B cell (primary cell): ENCODE results near the gene PTX4. TPM values are rescaled to one million over a fixed set of nuclear protein-coding genes. Genes with fewer than 3 reads are reported as not detected.
A peak's percentile ranks its signal among the peaks of the same experiment; 100 is the strongest.

ENCODE experiments used
- ATAC-seq: fragments of 200-7000 bp; cut with Tn5 transposase; one replicate; pipeline ENCODE4 v1.10.0; 2021; ENCODE audit warnings: low read depth, mild to moderate bottlenecking, moderate number of reproducible peaks, moderate library complexity
- CTCF ChIA-PET: fragments of 350-600 bp; sonication (Branson Sonifier 250); formaldehyde crosslinking; loops from one replicate; lab custom pipeline; 2021; ENCODE audit warnings: antibody characterized with exemption, inconsistent platforms; lab: Charles Lee
- POLR2A ChIA-PET: fragments of 350-600 bp; sonication (Branson Sonifier 250); formaldehyde crosslinking; loops from one replicate; lab custom pipeline; 2021; ENCODE audit warnings: antibody characterized with exemption; lab: Charles Lee
- DNase-seq: peaks from one replicate; pipeline ENCODE4 v3.0.0; 2013
- H2AFZ ChIP-seq: 2 replicates; pipeline ENCODE4 v1.6.1; 2012; ENCODE audit warnings: mild to moderate bottlenecking, low read depth, low read length; ENCODE audit not compliant: insufficient read depth, poor library complexity, severe bottlenecking
- H3K27ac ChIP-seq, 2 donors: 1 replicate in 1 of 2; 2 replicates in 1 of 2; pipeline ENCODE4 v1.5.1; 2012 to 2013; ENCODE audit warnings: low read length in 2 of 2, mild to moderate bottlenecking in 2 of 2, moderate library complexity in 1 of 2
- H3K27me3 ChIP-seq, 4 experiments: fragments of 200-600 bp in 1 of 4; sonication (generic) in 1 of 4; replicated peaks in 1 of 4; 1 replicate in 2 of 4; 2 replicates in 2 of 4; pipeline versions ENCODE4 v1.6.1 to v1.7.0; 2013 to 2016; ENCODE audit warnings: low read length in 3 of 4, mild to moderate bottlenecking in 2 of 4, mixed read lengths in 1 of 4, moderate library complexity in 1 of 4; ENCODE audit not compliant: insufficient read depth in 4 of 4, control insufficient read depth in 3 of 4; ENCODE audit errors: control extremely low read depth in 1 of 4
- H3K36me3 ChIP-seq, 2 experiments: replicated peaks in 1 of 2; 1 replicate in 1 of 2; 2 replicates in 1 of 2; pipeline versions ENCODE4 v1.6.1 to v1.7.1; 2013; ENCODE audit warnings: low read length in 1 of 2; ENCODE audit not compliant: insufficient read depth in 2 of 2, control insufficient read depth in 1 of 2; ENCODE audit errors: control extremely low read depth in 1 of 2, extremely low read depth in 1 of 2
- H3K4me1 ChIP-seq, 2 donors: fragments of 200-600 bp in 1 of 2; sonication (generic) in 1 of 2; 1 replicate in 1 of 2; 2 replicates in 1 of 2; pipeline versions ENCODE4 v1.5.1 to v1.6.1; 2013 to 2017; ENCODE audit warnings: low read length in 2 of 2; ENCODE audit not compliant: control insufficient read depth in 2 of 2, insufficient read depth in 2 of 2
- H3K4me2 ChIP-seq: replicated peaks from 2 replicates; pipeline ENCODE3; 2012; ENCODE audit warnings: mild to moderate bottlenecking, low read depth, low read length; ENCODE audit not compliant: poor library complexity, severe bottlenecking
- H3K4me3 ChIP-seq, 5 experiments: fragments of 200-600 bp in 1 of 5; sonication (generic) in 1 of 5; 1 replicate in 3 of 5; 2 replicates in 2 of 5; pipeline versions ENCODE4 v1.5.1 to v1.7.0; 2011 to 2016; ENCODE audit warnings: low read length in 4 of 5, mild to moderate bottlenecking in 4 of 5, low read depth in 2 of 5, control low read depth in 1 of 5, moderate library complexity in 1 of 5; ENCODE audit not compliant: insufficient read depth in 1 of 5; ENCODE audit errors: control extremely low read depth in 1 of 5, extremely low read depth in 1 of 5
- H3K79me2 ChIP-seq: fragments of 200-600 bp; sonication (generic); one replicate; pipeline ENCODE4 v1.6.0; 2016; ENCODE audit warnings: low read length; ENCODE audit not compliant: control insufficient read depth, insufficient read depth
- H3K9ac ChIP-seq: fragments of 200-600 bp; sonication (generic); 2 replicates; pipeline ENCODE4 v1.6.1; 2017; ENCODE audit warnings: mild to moderate bottlenecking, low read length, moderate library complexity
- H3K9me3 ChIP-seq, 3 donors: one replicate each; pipeline versions ENCODE4 v1.6.1 to v1.7.1; 2013; ENCODE audit warnings: low read length in 2 of 3; ENCODE audit not compliant: control insufficient read depth in 2 of 3, insufficient read depth in 1 of 3; ENCODE audit errors: control extremely low read depth in 1 of 3
- H4K20me1 ChIP-seq: 2 replicates; pipeline ENCODE4 v1.6.0; 2012; ENCODE audit warnings: mild to moderate bottlenecking, low read length; ENCODE audit not compliant: insufficient read depth, control insufficient read depth, poor library complexity, severe bottlenecking
- H3K27ac Mint-ChIP-seq: one replicate; pipeline ENCODE4 v1.8.0; 2021; ENCODE audit warnings: mixed read lengths
- H3K27me3 Mint-ChIP-seq: one replicate; pipeline ENCODE4 v1.8.0; 2021; ENCODE audit warnings: mixed read lengths
- H3K4me1 Mint-ChIP-seq: one replicate; pipeline ENCODE4 v1.8.0; 2021; ENCODE audit warnings: mixed read lengths
- H3K4me3 Mint-ChIP-seq: one replicate; pipeline ENCODE4 v1.8.0; 2021; ENCODE audit warnings: mixed read lengths
- H3K9me3 Mint-ChIP-seq: one replicate; pipeline ENCODE4 v1.8.0; 2022; ENCODE audit warnings: mixed read lengths; ENCODE audit not compliant: insufficient read depth
- EZH2 ChIP-seq: IDR thresholded peaks from 2 replicates; pipeline ENCODE4 v1.6.1; 2012; ENCODE audit warnings: borderline replicate concordance, low read depth, mild to moderate bottlenecking, moderate library complexity, low read length; ENCODE audit not compliant: insufficient read depth, poor library complexity, severe bottlenecking
- WGBS: methylation state at CpG from one replicate; pipeline ENCODE4 v1.1.5; 2013; ENCODE audit warnings: missing lambda C conversion rate; ENCODE audit not compliant: insufficient coverage; 5-methylcytosine and 5-hydroxymethylcytosine counted together
- intact Hi-C: fragments of 100-400 bp; cut with micrococcal nuclease; formaldehyde crosslinking; loops from one replicate; pipeline ENCODE4 v1.10.0; 2022
- polyA plus RNA-seq: library from polyadenylated mRNA; depleted of rRNA; stranded (reverse); fragments of >200 nt; gene quantifications from 2 replicates; pipeline ENCODE4 v1.2.3, GENCODE V29; 2012
- total RNA-seq, 2 donors: library from RNA; stranded (reverse); fragments of 120-200 nt in 1 of 2; gene quantifications; 1 replicate in 1 of 2; 2 replicates in 1 of 2; pipeline versions ENCODE4 v1.2.3 to v1.2.4, GENCODE V29; 2013 to 2022
- TF ChIP-seq, protein P1 (sequence below): fragments of 200-600 bp; IDR thresholded peaks from one replicate; pipeline ENCODE4 v1.8.0; 2022; ENCODE audit warnings: antibody characterized with exemption, mild to moderate bottlenecking

PTX4 gene
- total and polyA plus RNA-seq, 2 donors (not counting 1 experiment from before 2014, with no cell fraction given): 0.33 TPM; not detected in 1

GRCh38 chr16:1446296-1447080 is 42.3 kb downstream of the PTX4 start:
- Histone ChIP-seq H3K4me1 (peaks cover 24% of the 10 kb centered on the region in 2 donors), H3K27ac (peak overlapping the region; percentile 67 to 100), H3K27me3 (no peaks in the 10 kb centered on the region), H3K4me2 (peak overlapping the region; percentile 74), H2AFZ (no peak overlapping the region), H3K4me3 (no peak overlapping the region), H4K20me1 (peaks cover 5% of the 10 kb centered on the region), H3K9ac (peak overlapping the region; percentile 62), H3K9me3 (no peaks in the 10 kb centered on the region), H3K79me2 (peaks cover 7% of the 10 kb centered on the region), H3K36me3 (peaks cover 0 to 51% of the 10 kb centered on the region in 2 experiments)
- DNase-seq: no peak
- Mint-ChIP-seq H3K9me3 (no peaks in the 10 kb centered on the region), H3K4me1 (peaks cover 4% of the 10 kb centered on the region), H3K4me3 (no peak overlapping the region), H3K27ac (peak overlapping the region; percentile 68), H3K27me3 (no peaks in the 10 kb centered on the region)
- TF ChIP-seq, protein P1, sequence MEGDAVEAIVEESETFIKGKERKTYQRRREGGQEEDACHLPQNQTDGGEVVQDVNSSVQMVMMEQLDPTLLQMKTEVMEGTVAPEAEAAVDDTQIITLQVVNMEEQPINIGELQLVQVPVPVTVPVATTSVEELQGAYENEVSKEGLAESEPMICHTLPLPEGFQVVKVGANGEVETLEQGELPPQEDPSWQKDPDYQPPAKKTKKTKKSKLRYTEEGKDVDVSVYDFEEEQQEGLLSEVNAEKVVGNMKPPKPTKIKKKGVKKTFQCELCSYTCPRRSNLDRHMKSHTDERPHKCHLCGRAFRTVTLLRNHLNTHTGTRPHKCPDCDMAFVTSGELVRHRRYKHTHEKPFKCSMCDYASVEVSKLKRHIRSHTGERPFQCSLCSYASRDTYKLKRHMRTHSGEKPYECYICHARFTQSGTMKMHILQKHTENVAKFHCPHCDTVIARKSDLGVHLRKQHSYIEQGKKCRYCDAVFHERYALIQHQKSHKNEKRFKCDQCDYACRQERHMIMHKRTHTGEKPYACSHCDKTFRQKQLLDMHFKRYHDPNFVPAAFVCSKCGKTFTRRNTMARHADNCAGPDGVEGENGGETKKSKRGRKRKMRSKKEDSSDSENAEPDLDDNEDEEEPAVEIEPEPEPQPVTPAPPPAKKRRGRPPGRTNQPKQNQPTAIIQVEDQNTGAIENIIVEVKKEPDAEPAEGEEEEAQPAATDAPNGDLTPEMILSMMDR: no peak
- no peak for TF ChIP-seq EZH2
- ChIA-PET CTCF (no interaction called here), POLR2A (no interaction called here)
- ATAC-seq: no peak
- intact Hi-C loops: no loop called here
- 95% methylated on average over 41 of the region's 41 CpGs for WGBS
